HG03558 (cell line): ENCODE data around the gene FILIP1.

Experiments
- ATAC-seq: cut with Tn5 transposase; IDR thresholded peaks from one replicate; pipeline ENCODE4 v1.9.1; 2021; ENCODE audit warnings: moderate number of reproducible peaks; ENCODE audit not compliant: unreplicated experiment; ENCODE audit errors: extremely low read depth

FILIP1 gene

DNA sequence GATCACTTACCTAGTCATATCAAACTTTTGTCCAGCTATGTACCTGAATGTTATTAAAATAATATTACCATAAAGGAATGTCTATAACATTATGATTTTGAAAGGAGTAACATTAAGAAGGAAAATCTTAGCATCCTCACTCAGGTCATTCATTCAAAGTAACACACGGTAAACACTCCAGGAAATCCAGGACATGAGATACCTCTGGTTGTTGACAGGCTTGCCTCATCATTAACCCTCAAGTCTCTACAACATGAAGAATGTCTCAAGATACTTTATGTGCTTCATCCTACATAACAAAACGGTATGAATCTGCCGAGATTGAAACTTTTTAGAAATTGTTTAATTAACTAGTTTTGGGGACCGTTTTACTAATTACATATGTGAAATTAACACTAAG lies 690 bp upstream of the FILIP1 start:
- no peak for ATAC-seq

DNA sequence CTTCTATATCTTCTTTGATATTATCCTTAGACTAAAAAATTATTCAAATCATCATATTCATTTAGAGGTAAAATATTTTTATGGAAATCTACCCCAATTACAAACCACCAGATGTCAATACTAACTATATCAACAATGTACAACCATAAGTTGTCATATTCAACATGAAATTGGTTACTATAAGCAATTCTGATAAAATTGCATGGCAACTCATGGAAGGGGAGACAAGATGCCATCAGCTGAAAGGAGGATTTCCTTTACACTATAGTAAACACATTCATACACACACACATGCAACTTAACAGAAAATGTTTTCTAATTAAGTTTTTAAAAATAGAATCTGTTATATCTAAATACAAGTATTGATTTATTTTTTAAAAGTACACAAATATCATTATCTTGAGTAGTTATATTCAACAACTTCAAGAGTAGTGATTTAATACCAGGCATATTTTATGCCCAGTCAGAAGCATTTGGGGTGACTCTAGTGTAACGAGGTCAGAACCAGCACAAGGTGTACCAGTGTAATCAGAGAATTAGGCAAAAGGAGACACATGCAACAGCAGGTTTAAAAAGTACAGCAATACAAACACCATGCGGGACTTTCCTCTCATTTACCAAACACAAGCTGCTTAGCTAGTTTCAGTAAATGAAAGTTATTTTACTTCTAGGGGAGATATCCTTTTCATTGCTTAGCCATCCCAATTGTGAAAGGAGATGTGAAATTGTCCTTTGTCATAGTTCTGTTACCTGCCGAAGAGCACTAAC lies 1.0 kb downstream of the FILIP1 start:
- ATAC-seq = no peak

DNA sequence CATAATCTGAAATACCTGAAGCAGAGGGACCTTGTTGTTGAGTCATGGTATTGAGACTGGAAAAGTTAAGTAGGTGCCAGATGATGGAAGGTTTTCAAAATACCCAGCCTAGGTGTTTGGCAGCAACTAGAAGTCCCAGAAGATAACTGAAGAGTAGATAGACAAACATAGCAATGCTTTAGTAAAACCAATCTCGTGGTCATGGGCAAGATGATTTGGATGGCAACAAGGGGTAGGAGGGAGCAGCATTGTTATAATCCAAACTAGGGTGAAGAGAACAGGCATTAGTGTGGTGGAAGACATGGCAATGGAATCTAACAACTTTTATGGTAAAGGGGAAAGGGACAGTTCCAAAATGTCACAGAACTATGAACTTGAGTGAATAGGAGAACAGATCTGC lies 2.3 kb downstream of the FILIP1 start:
- ATAC-seq = no peak

DNA sequence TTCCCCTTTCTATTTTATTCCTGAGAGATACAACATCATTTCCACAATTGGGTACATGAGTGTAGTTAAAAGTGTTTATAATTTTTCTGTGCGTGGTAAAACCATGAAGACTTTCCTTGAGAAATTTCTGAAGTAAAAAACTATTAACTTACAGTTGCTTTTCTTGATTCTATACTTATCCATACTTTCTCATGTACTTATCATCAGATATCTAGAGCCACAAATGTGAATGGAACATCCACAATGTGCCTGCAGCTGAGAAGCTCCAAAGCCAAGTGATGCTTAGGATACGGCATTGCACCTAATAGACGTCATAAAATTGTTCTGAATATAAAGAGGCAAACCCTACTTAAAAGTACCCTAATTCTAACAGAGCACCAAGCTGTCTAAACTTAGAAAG lies 2.9 kb downstream of the FILIP1 start:
- ATAC-seq = no peak

DNA sequence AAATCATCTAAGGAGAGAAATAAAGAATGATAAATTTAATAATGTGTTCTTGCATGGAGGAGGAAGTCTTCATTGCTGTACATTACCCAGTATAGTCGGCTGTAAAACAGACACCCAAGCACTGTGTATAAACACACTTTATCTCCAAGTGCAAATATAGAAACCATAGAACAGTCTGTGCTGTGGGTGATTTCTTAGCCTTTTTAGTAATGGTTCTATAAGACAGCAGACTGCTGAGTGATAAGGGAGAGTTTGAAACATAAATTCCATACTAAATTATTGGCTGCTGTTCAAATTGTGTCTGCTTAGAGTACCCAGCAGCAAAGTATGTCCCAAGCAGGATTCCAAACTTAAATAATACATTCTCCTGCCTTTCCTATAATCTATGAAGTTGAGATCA lies 4.6 kb downstream of the FILIP1 start:
- ATAC-seq = no peak

DNA sequence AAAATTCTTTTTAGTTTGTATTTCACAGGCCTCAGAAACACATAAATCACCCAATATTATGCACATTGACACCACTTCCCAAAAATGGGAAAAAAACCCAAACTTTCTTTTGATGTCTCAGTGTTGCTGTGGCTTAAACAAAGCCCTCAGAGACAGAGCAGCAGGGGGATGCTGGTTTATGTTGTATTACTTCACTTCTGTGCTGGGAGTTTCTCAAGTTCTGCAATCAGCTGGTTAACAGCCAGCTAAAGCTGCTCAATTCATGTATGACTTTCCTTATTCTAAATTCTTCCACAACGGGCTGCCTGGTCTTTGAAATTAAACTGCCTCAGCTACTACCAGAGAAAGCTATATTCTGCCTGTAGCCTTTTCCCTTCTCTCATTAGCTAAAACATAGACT lies 5.6 kb downstream of the FILIP1 start:
- no peak for ATAC-seq

DNA sequence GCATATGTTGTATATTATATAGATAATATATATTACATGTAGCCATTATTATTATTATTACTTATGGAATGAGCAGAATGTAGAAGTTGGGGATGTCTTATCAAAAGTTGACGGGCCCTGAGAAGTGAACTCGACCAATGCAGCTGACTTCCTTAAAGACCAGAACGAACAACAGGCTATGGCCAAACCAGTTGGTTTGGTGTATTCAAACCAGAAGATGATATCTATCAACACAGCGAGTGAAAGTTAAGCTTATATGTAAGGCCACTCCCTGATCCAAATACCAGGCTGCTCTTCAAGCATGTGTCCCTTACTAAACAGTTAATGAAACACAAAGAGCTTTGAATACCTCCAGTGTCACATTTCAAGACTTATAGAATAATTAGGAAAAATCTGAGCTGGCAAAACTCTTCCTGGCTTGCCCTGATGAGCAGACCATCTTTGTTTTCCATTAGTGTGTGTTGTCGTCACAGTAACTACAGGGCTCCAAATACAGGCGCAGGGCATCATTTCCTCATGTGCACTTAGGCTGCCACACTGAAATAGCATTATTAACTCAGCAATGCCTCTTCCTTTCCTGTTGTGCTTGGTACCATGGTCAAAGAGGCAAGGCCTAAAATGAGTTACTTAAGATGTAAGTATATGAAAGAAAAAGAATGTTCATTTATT lies 6.6 kb downstream of the FILIP1 start:
- ATAC-seq = no peak

DNA sequence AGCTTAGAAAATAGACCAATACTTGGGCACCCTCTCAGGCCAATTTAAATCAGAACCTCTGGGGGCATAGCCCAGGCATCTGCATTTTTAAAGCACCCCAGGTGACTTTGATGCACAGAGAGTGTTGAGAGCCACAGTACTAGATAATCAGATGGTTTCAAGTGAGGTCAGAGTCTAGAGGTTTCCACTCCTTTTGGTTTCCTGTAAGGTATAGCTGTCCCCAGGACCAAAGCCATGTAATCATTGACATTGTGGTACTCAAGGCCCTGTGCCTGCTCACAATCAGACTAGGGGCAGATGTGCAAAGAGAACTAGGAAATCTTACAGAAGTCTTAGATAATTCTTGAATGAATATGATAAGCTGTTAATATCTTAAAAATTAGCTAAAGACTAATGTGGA lies 9.1 kb downstream of the FILIP1 start:
- peak; percentile 84 for ATAC-seq

DNA sequence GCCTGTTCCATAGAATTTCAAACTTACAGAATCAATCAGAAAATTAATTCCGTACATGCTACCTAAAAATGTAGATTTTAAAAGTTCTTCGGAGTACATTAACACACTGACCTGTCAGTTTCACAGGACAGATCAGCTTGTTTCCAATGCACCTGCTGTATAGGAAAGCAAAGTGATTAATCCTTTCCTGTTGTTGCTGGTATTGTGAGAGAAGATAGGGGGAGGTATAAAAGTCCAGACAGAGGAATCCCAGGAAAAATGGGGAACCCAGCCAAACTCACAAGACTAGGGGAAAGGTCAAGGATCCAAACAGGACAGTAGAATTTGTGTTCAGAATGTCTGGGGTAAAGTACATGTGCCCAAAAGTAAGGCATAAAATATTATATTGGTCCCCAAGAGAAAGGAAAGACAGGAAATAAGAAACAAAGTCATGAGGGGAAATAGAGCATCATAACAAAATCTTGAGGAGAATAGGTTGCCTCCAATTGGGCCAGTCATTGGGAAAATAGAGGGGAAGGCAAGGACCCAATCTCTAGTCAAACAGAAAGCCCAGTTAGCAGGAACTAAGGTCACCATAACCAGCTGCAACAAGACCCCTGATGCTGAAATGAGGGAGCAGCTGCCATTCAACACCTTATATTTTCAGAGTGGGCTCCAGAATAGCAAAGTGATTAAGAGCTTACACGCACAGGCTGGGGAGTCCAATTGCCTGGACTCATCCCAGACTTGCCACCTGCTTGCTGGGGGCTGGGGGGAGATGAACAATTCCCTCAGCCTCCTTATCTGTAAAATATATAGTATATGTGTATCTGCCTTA lies 10.3 kb downstream of the FILIP1 start:
- no peak for ATAC-seq

DNA sequence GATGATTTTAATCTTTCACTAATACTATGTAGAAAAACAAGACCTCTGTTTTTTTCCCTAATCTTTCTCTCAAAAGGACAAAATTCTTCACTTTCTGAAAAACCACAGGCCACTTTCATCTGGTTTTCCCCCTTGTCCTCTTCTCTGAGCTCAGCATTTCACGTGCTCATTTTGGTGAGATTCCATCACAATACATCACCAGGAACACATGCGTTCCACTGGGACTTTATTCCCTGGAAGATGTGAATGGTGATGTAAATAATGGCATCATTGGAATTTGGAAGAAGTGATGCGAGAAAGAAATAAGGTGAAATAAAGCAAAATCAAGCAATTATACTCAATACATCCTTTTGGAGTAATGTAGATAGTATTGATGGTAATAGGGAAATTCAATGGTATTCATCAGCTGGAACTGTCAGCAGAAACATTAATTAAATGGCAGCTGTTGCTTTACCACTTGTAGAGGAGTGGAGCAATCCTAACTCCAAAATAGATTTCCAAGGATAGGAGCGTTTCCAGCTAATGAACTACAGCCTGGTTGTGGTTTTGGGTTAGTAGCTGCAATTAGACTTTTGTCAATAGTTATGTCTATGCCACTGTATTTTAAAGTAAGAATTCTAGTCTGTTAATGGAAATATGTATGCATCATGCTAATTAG lies 11.5 kb downstream of the FILIP1 start:
- no peak for ATAC-seq

DNA sequence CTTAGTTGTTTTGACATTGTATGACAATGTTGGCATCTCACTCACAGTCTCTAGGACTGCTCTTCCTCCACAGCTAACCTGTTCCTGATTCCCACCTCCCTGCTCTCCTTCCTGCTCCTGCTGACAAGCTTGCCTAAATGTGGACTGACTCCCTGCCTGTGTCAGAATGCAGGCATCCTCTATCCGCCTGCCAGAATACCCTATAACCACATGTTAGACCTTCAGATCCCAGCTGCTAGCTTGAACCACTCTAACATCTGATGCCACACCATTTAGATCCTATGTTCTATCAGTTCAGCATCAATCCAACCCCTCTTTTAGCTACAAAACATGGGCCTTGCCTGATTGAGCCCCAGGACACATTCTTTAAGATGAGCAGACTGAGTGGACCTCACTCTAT lies 12.2 kb downstream of the FILIP1 start:
- ATAC-seq = no peak

DNA sequence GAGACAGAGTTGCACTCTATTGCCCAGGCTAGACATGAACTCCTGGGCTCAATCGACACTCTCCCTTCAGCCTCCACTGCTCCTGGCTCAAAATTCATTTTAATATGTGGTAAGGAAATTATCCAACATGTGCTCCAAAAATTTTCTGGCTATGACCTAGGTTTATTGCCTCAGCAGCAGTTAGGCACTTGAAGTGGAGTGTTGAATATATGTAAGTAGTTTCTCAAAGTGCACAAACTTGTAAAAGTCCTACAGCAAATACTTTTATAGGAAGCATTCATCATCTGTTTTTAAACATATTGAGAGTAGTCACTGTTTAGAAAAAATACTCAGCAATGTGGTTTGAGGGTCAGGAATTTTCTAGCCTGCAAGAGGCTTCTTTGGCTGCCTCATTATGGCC lies 13.2 kb downstream of the FILIP1 start:
- ATAC-seq = no peak

DNA sequence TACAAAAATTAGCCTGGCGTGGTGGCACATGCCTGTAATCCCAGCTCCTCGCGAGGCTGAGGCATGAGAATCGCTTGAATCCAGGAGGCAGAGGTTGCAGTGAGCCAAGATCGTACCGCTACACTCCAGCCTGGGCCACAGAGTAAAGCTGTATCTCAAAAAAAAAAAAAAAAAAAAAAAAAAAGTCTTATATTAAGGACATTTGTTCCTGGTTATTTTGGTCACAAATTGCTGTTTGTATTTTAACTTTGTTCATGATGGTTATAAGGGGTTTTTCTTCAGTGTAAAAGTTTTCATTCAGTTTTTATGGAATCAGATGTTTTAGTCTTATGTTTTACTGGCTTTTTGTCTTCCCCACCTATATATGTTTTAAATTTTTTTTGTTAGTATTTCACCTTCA lies 13.9 kb downstream of the FILIP1 start:
- no peak for ATAC-seq

DNA sequence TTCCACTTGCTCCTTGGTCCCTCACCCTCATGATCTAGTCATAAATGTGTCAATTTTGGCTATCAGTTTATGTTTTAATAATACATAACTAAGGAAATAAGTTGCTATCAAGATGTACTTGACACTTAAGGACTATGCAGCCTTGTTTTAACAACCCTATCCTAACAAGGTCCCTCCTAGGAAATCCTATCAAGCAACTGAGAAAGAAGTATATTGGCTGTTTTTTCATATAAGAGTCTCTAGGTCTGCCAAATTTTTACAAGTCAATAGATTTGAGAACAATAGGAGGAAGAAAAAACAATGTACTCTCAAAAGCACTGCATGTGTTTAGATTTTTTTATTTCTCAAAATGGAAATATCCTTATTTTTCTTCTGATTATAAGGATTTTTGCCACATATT lies 14.7 kb downstream of the FILIP1 start:
- ATAC-seq = no peak

DNA sequence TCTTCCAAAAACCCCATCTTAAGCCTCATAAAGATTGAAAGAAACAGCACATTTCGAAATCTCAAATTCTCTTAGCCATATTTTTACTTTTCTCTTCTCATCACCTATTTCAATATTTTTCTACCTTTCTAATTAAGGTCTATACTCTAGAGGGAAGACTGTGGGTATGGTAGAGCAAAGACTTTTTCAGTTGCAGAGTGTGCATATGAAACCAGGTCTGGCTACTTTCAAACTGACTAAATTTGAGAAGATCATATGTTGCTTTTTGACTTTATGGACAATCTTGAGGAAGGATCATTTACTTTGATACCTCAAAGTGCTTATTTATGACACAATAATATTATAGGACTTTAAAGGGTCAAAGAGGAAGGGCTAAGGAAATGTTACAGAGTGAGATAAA lies 20.7 kb downstream of the FILIP1 start:
- peak; percentile 49 for ATAC-seq

DNA sequence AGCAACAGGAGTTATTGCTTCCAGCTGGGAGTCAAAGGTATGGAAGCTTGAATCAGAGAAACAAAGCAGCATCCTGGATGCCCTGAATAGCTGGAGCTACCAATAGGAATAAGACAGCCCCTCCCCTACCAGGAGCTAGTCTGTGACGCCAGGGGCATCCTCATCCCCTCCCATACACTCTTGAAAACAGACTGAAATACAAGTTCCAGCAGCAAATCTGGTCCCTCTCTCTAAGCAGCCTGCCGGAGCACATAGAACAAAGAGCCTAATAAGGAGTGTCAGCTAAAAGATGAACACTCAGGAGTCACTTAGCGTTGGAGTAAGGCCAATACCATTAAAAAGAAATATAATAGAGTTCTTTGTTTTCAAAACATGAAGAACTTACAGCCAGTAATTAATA lies 25.6 kb downstream of the FILIP1 start:
- no peak for ATAC-seq

DNA sequence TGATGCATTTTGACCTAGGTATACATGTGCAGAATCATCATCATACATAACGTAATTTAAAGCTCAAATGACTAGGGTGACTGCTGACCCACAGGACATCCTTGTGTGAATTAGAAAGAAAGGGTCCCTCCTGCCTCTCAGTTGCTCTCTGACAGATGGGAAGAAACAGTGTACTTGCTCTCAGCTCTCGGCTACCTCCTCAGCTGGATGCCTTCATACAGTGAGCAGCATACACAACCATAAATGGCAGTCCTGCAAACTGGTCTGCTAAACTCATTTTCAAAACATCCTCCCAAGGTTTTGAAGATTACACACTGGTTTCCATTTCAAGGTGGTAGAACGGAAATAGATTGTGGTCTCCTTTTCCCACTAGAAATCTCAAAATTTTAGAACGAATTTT lies 26.3 kb downstream of the FILIP1 start:
- ATAC-seq = no peak

DNA sequence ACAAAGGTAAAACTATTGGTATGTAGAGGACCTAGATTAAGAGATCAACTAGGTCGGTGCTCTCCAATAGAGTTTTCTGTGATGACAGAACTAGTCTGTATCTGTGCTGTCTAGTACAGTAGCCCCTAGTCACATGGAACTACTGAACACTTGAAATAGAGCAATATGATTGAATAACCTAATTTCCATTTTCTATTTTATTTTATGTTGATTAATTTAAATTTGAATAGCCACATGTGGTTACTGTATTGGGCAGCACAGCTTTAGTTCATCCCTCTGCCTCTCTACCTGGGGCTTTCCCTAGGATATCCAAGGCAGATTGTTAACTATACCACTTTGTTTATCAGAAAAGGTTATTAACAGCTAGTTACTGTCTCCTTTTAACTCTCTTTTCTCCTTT lies 27.0 kb downstream of the FILIP1 start:
- no peak for ATAC-seq

DNA sequence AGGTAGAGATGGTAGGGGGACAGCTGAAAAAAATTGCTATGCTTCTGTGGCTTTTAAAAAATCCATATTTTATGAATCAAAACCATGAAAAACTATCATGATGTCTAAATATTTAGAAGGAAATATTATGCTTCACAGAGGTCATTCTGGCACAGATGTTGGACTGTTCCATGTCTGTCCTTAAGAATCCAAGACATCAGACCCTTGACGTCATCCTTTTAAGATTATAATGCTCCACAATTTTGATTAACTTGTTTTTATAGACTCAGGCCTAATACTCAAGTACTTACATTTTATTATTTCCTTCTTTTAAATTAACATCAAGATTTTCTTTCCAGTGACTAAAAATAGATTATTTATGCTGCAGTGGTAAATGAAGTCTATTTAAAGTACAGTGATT lies 29.7 kb downstream of the FILIP1 start:
- ATAC-seq = no peak

DNA sequence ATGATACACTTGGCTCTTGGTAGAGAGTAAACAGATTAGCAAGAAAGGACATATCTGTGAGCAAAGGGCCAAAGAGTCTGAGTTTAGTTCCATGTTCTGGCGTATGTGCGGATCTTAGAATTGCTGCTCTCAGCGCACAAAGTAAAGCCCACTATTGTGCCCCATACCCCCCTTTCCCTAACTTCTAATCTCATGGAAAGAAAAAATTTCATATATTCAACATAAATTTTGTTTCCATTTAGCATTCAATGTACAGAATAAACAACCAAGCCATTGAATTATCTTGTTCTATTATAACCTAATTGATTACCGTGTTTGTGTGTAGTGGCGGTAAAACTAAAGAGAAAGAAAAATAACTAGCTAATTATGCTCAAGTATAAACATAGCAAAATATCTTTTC lies 30.5 kb downstream of the FILIP1 start:
- no peak for ATAC-seq

DNA sequence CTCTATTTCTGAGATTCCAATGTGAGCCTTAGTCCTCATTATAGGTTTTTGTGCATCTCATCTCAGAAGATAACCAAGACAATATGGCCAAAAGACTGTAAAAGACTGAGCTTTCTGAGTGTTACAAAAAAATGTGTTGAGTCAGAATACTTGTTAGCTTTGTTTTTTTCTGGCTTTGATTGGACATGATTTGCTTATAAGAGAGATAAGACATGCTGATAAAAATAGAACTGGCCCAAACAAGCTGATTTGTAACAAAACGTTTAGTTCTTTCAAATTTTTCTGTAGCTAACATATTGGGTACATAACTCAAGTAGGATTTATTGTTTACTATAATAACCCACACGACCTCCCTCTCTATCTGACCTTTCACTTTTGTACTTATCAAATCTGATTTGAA lies 32.9 kb downstream of the FILIP1 start:
- ATAC-seq = no peak
